Measurements from ENCODE around the gene DLG2.

Gene DLG2

GRCh38 chr11:84224042-84224441 lies 1403.1 kb downstream of the DLG2 start:
- no peak overlapping the region for H3K4me3 ChIP-seq (ENCODE audit: low read length)
- TF ChIP-seq CTCF (conservative IDR thresholded peaks at IDR 0.05; ENCODE audit: low read depth, low read length) = no peak
- no peak for DNase-seq (ENCODE audit: low read depth)

DNA sequence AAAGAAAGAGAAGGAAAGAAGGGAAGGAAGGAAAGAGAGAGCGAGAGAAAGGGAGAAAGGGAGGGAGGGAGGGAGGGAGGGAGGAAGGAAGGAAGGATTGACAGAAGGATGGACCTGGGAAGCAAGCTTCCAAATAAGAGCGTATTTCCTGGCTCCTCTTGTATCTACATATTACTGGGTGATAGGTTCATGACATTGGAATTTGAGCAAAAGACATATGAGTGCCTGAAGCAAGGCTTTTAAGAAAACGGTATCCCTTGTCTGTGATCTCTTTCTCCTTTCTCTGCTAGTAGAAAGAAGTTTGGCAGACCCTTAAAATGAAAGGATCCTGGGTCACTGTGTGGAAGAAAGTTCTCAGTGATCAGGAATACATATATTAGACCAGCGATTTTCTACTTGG lies 1408.8 kb downstream of the DLG2 start:
- no peak overlapping the region for H3K4me3 ChIP-seq (ENCODE audit: low read length)
- DNase-seq (ENCODE audit: low read depth) = no peak
- TF ChIP-seq CTCF (conservative IDR thresholded peaks at IDR 0.05; ENCODE audit: low read depth, low read length) = no peak

DNA sequence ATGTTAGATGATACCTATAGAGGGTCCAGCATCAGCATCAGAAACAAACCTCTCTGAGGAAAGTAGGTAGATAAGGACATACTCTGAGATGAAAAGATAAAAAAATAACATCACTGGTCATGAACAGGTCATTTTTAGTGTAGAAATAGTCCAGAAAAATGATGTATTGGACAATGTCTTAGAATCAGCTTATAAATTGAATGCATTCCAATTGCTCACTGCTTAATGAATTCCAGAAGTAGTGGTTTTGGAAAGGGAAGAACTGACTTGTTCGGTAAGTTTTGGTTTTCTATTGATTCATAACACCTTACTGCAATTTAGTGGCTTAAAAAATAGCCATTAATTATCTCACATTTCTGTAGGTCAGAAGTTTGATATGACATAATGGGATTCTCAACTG lies 1411.5 kb downstream of the DLG2 start:
- no peak for DNase-seq (ENCODE audit: low read depth)
- no peak overlapping the region for H3K4me3 ChIP-seq (ENCODE audit: low read length)
- TF ChIP-seq CTCF (conservative IDR thresholded peaks at IDR 0.05; ENCODE audit: low read depth, low read length) = no peak

DNA sequence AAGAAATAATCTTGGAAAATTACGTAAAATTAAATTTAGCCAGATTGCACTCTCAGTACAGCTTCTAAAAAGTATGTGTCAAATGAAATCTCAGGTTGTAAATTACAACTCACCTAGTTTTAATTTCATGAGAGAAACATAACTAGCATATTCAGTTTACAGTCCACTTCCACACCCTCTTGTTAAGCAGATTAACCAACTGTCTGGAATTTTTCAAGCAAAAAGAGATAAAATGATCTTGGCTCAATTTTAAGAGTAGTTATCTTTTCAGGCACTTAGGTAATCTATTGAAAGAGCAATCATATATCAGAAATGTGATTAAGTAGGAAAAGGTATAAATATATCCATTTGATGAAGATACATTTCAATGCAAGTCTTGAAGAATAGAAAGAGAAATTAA lies 1412.6 kb downstream of the DLG2 start:
- TF ChIP-seq CTCF (conservative IDR thresholded peaks at IDR 0.05; ENCODE audit: low read depth, low read length) = no peak
- H3K4me3 ChIP-seq (ENCODE audit: low read length) = no peak overlapping the region
- DNase-seq (ENCODE audit: low read depth) = no peak

GRCh38 chr11:84212468-84213390 lies 1414.4 kb downstream of the DLG2 start:
- H3K4me3 ChIP-seq (ENCODE audit: low read length) = no peak overlapping the region
- DNase-seq (ENCODE audit: low read depth) = no peak
- TF ChIP-seq CTCF (conservative IDR thresholded peaks at IDR 0.05; ENCODE audit: low read depth, low read length) = no peak

DNA sequence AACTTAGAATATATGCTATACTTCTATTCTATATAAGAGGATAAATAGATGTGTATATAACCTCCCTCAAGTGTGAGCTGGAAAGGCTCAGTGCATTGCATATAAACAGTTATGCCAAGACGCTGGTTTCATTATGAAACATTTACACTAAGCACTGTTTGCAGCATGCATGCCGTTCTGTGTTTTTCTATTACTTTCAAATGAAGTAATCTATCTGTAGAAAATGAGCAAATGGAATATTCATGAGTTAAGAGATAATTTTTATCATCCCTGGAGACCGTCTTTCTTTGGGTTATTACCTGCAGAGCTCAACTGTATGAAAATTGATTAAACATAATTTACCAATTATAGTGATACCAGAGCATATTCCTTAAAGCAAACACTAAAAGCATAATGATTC lies 1415.2 kb downstream of the DLG2 start:
- TF ChIP-seq CTCF (conservative IDR thresholded peaks at IDR 0.05; ENCODE audit: low read depth, low read length) = no peak
- H3K4me3 ChIP-seq (ENCODE audit: low read length) = no peak overlapping the region
- DNase-seq (ENCODE audit: low read depth) = no peak

- H3K4me3 ChIP-seq (ENCODE audit: low read length) = no peak overlapping the region
- DNase-seq (ENCODE audit: low read depth) = no peak
- no peak for TF ChIP-seq CTCF (conservative IDR thresholded peaks at IDR 0.05; ENCODE audit: low read depth, low read length)
Observed at GRCh38 chr11:84194696-84195095, 1432.4 kb downstream of the DLG2 start.
